ENCODE data around the gene WDR4. TPM values are rescaled to one million over a fixed set of nuclear protein-coding genes. Genes with fewer than 3 reads are reported as not detected.
"Not testable (repeated sequence)": the region's sequence is repeated elsewhere in the genome, so short reads cannot be mapped to it uniquely, and the experiment has no call there.

The WDR4 gene
- polyA plus RNA-seq, 1 of the 3 experiments (the other 2 are of a cell fraction), result 26.5 TPM

- no peak for DNase-seq
- 0 out of 2 replicates have a peak, but pooled peaks cover 6% of the 10 kb centered on the region for H4K20me1 ChIP-seq (ENCODE audit: insufficient read depth)
- H3K36me3 ChIP-seq (replicated peaks in 1 of 2; ENCODE audit: control insufficient read depth in 1 of 2, insufficient read depth in 2 of 2, low read length in 1 of 2), result peaks cover 5 to 18% of the 10 kb centered on the region in 2 experiments
- TF ChIP-seq RXRA (IDR thresholded peaks at IDR 0.05; ENCODE audit: borderline replicate concordance, low read depth), result no peak
- peak; percentile 73 for TF ChIP-seq MXI1 (IDR thresholded peaks at IDR 0.05; ENCODE audit: low read depth, low read length)
- TF ChIP-seq, protein P1, sequence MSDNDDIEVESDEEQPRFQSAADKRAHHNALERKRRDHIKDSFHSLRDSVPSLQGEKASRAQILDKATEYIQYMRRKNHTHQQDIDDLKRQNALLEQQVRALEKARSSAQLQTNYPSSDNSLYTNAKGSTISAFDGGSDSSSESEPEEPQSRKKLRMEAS (IDR thresholded peaks at IDR 0.05; ENCODE audit: low read depth), result peak; percentile 81; the same call in 1 of the 2 replicates
- TF ChIP-seq POLR2AphosphoS5 (IDR thresholded peaks at IDR 0.05; ENCODE audit: low read depth, low read length), result no peak
- TF ChIP-seq EP300 (IDR thresholded peaks at IDR 0.05; ENCODE audit: borderline replicate concordance in 1 of 2, low read depth in 1 of 2, low read length in 1 of 2), result no peak
- 2% methylated on average over 14 of the region's 15 CpGs for WGBS (ENCODE audit: low lambda C conversion rate)
- no peaks in the 10 kb centered on the region for H3K9me3 ChIP-seq
- H2AFZ ChIP-seq (ENCODE audit: low read depth), result peak overlapping the region; percentile 77; the same call in 1 of the 2 replicates
- H3K4me3 ChIP-seq (ENCODE audit: low read depth in 2 of 2, low read length in 1 of 2), result peak overlapping the region; percentile 85 to 88
- ChIA-PET CTCF (no interaction called here), POLR2A (interaction anchor here (1.4 kb wide), 1 partner anchor 14 kb away, joined by 4 read pairs; no protein-coding TSS in a partner anchor)
- peak overlapping the region; percentile 95 for H3K4me2 ChIP-seq
- peaks cover 56% of the 10 kb centered on the region for H3K79me2 ChIP-seq (ENCODE audit: insufficient read depth)
- peaks cover 6 to 9% of the 10 kb centered on the region in 2 experiments; a peak in 2 of 4 replicates for H3K4me1 ChIP-seq (ENCODE audit: control insufficient read depth in 1 of 2, insufficient read depth in 2 of 2, low read depth in 1 of 2, low read length in 1 of 2)
- H3K27me3 ChIP-seq (ENCODE audit: insufficient read depth), result no peaks in the 10 kb centered on the region
- H3K9ac ChIP-seq, result peak overlapping the region; percentile 77
- peak overlapping the region; percentile 85 to 88 for H3K27ac ChIP-seq (ENCODE audit: low read depth in 2 of 2, low read length in 1 of 2)
- no peaks in the 10 kb centered on the region for H3K9me2 ChIP-seq
- H3F3A ChIP-seq (replicated peaks; ENCODE audit: insufficient read depth), result no peaks in the 10 kb centered on the region
Observed at GRCh38 chr21:42878678-42878992, 704 bp downstream of the WDR4 start.

DNA sequence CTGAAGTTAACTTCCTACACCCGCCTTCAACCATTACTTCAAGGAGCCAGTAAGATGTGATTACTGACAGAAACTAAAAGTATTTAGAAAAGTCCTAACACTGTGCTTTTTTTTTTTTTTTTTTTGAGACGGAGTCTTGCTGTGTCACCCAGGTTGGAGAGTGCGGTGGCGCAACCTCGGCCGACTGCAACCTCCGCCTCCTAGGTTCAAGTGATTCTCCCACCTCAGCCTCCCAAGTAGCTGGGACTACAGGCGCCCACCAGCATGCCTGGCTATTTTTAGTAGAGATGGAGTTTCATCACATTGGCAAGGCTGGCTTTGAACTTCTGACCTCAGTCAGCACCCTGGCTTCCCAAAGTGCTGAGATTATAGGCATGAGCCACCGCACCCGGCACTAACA, 3.5 kb downstream of the WDR4 start:
- POLR2A ChIA-PET; H3K9ac ChIP-seq; H3K27ac ChIP-seq (ENCODE audit: low read depth in 2 of 2, low read length in 1 of 2); H3K4me1 ChIP-seq (ENCODE audit: control insufficient read depth in 1 of 2, insufficient read depth in 2 of 2, low read depth in 1 of 2, low read length in 1 of 2); DNase-seq; H3K4me2 ChIP-seq; H3K27me3 ChIP-seq (ENCODE audit: insufficient read depth); H3K9me2 ChIP-seq; H3K9me3 ChIP-seq; CTCF ChIA-PET; H4K20me1 ChIP-seq (ENCODE audit: insufficient read depth); H2AFZ ChIP-seq (ENCODE audit: low read depth); H3F3A ChIP-seq (replicated peaks; ENCODE audit: insufficient read depth); H3K4me3 ChIP-seq (ENCODE audit: low read depth in 2 of 2, low read length in 1 of 2): not testable (repeated sequence)
- Histone ChIP-seq H3K79me2 (ENCODE audit: insufficient read depth) (peaks cover 70% of the 10 kb centered on the region), H3K36me3 (replicated peaks in 1 of 2; ENCODE audit: control insufficient read depth in 1 of 2, insufficient read depth in 2 of 2, low read length in 1 of 2) (peaks cover 24 to 31% of the 10 kb centered on the region in 2 experiments)
- 92% methylated on average over 10 of the region's 10 CpGs for WGBS (ENCODE audit: low lambda C conversion rate)

DNA sequence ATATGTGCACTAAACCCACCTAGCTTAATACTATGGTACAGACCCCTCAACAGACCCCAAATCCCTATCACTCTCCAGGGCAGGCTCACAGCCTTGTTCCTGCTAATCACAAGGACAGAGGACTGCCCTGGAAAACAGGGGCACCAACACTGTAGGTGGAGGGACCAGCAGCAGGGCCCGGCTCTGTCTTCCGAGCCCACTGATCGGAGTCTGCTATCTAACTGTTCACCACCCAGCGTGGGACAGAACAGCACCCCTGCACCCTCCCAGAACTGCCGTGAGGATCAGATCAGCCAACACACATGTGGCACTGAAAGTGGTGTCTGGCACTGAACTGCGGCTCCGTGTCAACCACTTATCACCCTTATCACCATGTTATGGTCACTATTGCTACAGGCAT, 6.2 kb downstream of the WDR4 start:
- Histone ChIP-seq H3F3A (replicated peaks; ENCODE audit: insufficient read depth) (no peaks in the 10 kb centered on the region), H2AFZ (ENCODE audit: low read depth) (no peak overlapping the region), H3K4me3 (ENCODE audit: low read depth in 2 of 2, low read length in 1 of 2) (no peak overlapping the region), H3K36me3 (replicated peaks in 1 of 2; ENCODE audit: control insufficient read depth in 1 of 2, insufficient read depth in 2 of 2, low read length in 1 of 2) (peaks cover 43 to 48% of the 10 kb centered on the region in 2 experiments), H4K20me1 (ENCODE audit: insufficient read depth) (0 out of 2 replicates have a peak, but pooled peaks cover 9% of the 10 kb centered on the region), H3K27ac (ENCODE audit: low read depth in 2 of 2, low read length in 1 of 2) (no peak overlapping the region), H3K9me2 (no peaks in the 10 kb centered on the region), H3K4me1 (ENCODE audit: control insufficient read depth in 1 of 2, insufficient read depth in 2 of 2, low read depth in 1 of 2, low read length in 1 of 2) (peaks cover 2 to 8% of the 10 kb centered on the region in 2 experiments; a peak in 2 of 4 replicates), H3K79me2 (ENCODE audit: insufficient read depth) (peaks cover 76% of the 10 kb centered on the region), H3K27me3 (ENCODE audit: insufficient read depth) (no peaks in the 10 kb centered on the region), H3K9ac (no peak overlapping the region), H3K9me3 (no peaks in the 10 kb centered on the region), H3K4me2 (no peak overlapping the region)
- no peak for DNase-seq
- ChIA-PET CTCF (interaction anchor here (0.8 kb wide), 1 partner anchor 19 kb away, joined by 4 read pairs; no protein-coding TSS in a partner anchor), POLR2A (no interaction called here)
- 100% methylated on average over 3 of the region's 7 CpGs for whole genome bisulfite sequencing (ENCODE audit: low lambda C conversion rate)
- TF ChIP-seq YY1 (IDR thresholded peaks at IDR 0.05; ENCODE audit: low read depth) (no peak), FOSL2 (IDR thresholded peaks at IDR 0.05; ENCODE audit: borderline replicate concordance, low read depth) (no peak), SIN3A (IDR thresholded peaks at IDR 0.05; ENCODE audit: borderline replicate concordance, low read depth, low read length) (no peak), FOXJ3 (CRISPR knock-in tag; IDR thresholded peaks at IDR 0.05) (no peak), EP300 (IDR thresholded peaks at IDR 0.05; ENCODE audit: borderline replicate concordance in 1 of 2, low read depth in 1 of 2, low read length in 1 of 2) (no peak), TCF12 (IDR thresholded peaks at IDR 0.05) (no peak), EZH2phosphoT487 (IDR thresholded peaks at IDR 0.05; ENCODE audit: borderline replicate concordance, low read depth) (no peak), SMC3 (IDR thresholded peaks at IDR 0.05; ENCODE audit: low read depth, low read length) (no peak)
- TF ChIP-seq, protein P2, sequence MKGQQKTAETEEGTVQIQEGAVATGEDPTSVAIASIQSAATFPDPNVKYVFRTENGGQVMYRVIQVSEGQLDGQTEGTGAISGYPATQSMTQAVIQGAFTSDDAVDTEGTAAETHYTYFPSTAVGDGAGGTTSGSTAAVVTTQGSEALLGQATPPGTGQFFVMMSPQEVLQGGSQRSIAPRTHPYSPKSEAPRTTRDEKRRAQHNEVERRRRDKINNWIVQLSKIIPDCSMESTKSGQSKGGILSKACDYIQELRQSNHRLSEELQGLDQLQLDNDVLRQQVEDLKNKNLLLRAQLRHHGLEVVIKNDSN (IDR thresholded peaks at IDR 0.05; ENCODE audit: borderline replicate concordance, low read depth), result no peak
